HG02798 (cell line): ENCODE data around the gene IBA57.
"Not testable (repeated sequence)": the region's sequence is repeated elsewhere in the genome, so short reads cannot be mapped to it uniquely, and the experiment has no call there.

Experiments used
- ATAC-seq: cut with Tn5 transposase; IDR thresholded peaks from one replicate; pipeline ENCODE4 v1.9.1; 2021; ENCODE audit warnings: mild to moderate bottlenecking; ENCODE audit not compliant: unreplicated experiment, poor library complexity

IBA57 gene

GRCh38 chr1:228184152-228184551 is 18.5 kb downstream of the IBA57 start:
- no peak for ATAC-seq

- ATAC-seq, result no peak
Measured at GRCh38 chr1:228185641-228185965, 20.0 kb downstream of the IBA57 start.

GRCh38 chr1:228188249-228188648 is 22.6 kb downstream of the IBA57 start:
- ATAC-seq, result not testable (repeated sequence)

- no peak for ATAC-seq
Measured at GRCh38 chr1:228190182-228190581, 24.6 kb downstream of the IBA57 start.

GRCh38 chr1:228190778-228191177 is 25.2 kb downstream of the IBA57 start:
- ATAC-seq, result no peak

GRCh38 chr1:228194436-228194835 is 28.8 kb downstream of the IBA57 start:
- ATAC-seq, result no peak

GRCh38 chr1:228194921-228195812 is 29.6 kb downstream of the IBA57 start:
- ATAC-seq, result no peak

- no peak for ATAC-seq
Measured at GRCh38 chr1:228197555-228198147, 32.0 kb downstream of the IBA57 start.

GRCh38 chr1:228198977-228199590 is 33.5 kb downstream of the IBA57 start:
- ATAC-seq, result no peak

- ATAC-seq, result no peak
Measured at GRCh38 chr1:228204958-228205357, 39.4 kb downstream of the IBA57 start.

- no peak for ATAC-seq
Measured at GRCh38 chr1:228205526-228206436, 40.2 kb downstream of the IBA57 start.

- no peak for ATAC-seq
Measured at GRCh38 chr1:228206582-228207351, 41.2 kb downstream of the IBA57 start.

GRCh38 chr1:228207381-228207810 is 41.8 kb downstream of the IBA57 start:
- ATAC-seq, result no peak

- no peak for ATAC-seq
Measured at GRCh38 chr1:228207851-228208821, 42.5 kb downstream of the IBA57 start, which contains the start of gene OBSCN. Gene OBSCN (plus strand): TSS chr1:228208044. CDS start chr1:228211784, 3,740 bp downstream.

- ATAC-seq, result no peak
Measured at GRCh38 chr1:228208831-228209551, 43.4 kb downstream of the IBA57 start.

- no peak for ATAC-seq
Measured at GRCh38 chr1:228209657-228210056, 44.1 kb downstream of the IBA57 start.

GRCh38 chr1:228210076-228210651 is 44.6 kb downstream of the IBA57 start:
- no peak for ATAC-seq
